ENCODE results near the gene MEFV.

MEFV gene

DNA sequence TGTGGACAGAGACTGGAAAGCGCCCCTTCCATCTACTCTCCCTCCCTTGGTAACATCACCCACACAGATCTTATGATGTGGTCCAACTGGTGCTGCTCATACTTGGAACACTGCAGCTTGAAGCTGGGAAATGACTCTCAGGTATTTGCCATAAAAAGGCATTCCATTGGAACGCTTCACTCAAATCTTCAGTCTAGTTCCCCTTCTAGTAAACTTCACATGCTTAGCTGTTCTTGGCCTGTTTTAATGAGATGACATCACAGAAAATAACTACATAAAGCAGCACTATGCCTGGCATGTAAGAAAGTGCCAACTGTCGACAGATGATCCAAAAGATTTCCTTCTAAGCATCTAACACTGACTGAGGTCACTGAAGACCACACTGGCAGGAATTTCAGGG is 36.2 kb upstream of the MEFV start:
- DNase-seq (ENCODE audit: low read depth): no peak
- TF ChIP-seq, protein P1, sequence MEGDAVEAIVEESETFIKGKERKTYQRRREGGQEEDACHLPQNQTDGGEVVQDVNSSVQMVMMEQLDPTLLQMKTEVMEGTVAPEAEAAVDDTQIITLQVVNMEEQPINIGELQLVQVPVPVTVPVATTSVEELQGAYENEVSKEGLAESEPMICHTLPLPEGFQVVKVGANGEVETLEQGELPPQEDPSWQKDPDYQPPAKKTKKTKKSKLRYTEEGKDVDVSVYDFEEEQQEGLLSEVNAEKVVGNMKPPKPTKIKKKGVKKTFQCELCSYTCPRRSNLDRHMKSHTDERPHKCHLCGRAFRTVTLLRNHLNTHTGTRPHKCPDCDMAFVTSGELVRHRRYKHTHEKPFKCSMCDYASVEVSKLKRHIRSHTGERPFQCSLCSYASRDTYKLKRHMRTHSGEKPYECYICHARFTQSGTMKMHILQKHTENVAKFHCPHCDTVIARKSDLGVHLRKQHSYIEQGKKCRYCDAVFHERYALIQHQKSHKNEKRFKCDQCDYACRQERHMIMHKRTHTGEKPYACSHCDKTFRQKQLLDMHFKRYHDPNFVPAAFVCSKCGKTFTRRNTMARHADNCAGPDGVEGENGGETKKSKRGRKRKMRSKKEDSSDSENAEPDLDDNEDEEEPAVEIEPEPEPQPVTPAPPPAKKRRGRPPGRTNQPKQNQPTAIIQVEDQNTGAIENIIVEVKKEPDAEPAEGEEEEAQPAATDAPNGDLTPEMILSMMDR (IDR thresholded peaks at IDR 0.05; ENCODE audit: low read depth, low read length, missing control alignments): no peak
- no peak overlapping the region for H3K4me3 ChIP-seq (ENCODE audit: low read depth, low read length)

GRCh38 chr16:3289998-3290673 is 33.7 kb upstream of the MEFV start:
- no peak overlapping the region for H3K4me3 ChIP-seq (ENCODE audit: low read depth, low read length)
- TF ChIP-seq, protein P1 (IDR thresholded peaks at IDR 0.05; ENCODE audit: low read depth, low read length, missing control alignments): no peak
- DNase-seq (ENCODE audit: low read depth): no peak

GRCh38 chr16:3285131-3285530 is 28.7 kb upstream of the MEFV start:
- no peak overlapping the region for H3K4me3 ChIP-seq (ENCODE audit: low read depth, low read length)
- no peak for DNase-seq (ENCODE audit: low read depth)
- TF ChIP-seq, protein P1 (IDR thresholded peaks at IDR 0.05; ENCODE audit: low read depth, low read length, missing control alignments): no peak

DNA sequence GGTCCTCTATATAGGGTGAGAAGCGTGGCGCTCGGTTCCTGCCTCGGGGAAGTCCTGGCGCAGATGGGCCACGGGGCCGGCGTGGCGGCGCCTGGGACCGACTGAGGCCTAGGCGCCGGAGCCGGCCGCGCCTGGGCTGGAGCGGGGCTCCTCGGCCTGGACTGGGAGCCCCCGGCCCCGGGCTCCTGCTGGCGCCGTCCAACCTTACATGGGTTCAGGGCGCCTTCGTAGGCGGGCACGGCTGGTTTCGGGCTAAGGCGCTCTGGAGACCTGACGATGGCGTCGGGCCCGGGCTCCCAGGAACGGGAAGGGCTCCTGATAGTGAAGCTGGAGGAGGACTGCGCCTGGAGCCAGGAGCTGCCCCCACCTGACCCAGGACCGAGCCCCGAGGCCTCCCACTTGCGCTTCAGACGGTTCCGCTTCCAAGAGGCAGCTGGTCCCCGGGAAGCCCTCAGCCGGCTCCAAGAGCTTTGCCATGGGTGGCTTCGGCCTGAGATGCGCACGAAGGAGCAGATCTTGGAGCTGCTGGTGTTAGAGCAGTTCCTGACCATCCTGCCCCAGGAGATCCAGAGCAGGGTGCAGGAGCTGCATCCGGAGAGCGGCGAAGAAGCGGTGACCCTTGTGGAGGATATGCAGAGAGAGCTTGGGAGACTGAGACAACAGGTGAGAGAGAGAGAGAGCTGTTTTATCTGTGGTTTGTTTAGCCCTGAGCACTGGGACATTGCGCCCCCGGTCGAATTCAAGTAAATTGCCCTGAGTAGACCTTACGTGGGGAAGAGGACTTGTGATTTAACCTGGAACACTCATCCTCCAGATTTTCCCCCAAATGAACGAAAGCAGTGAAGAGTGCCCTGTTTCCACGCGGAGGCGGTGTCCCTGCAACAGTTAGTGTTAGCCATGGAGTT is 27.4 kb upstream of the MEFV start:
- peak overlapping the region; percentile 95 for H3K4me3 ChIP-seq (ENCODE audit: low read depth, low read length)
- TF ChIP-seq, protein P1 (IDR thresholded peaks at IDR 0.05; ENCODE audit: low read depth, low read length, missing control alignments): no peak
- DNase-seq (ENCODE audit: low read depth): no peak

DNA sequence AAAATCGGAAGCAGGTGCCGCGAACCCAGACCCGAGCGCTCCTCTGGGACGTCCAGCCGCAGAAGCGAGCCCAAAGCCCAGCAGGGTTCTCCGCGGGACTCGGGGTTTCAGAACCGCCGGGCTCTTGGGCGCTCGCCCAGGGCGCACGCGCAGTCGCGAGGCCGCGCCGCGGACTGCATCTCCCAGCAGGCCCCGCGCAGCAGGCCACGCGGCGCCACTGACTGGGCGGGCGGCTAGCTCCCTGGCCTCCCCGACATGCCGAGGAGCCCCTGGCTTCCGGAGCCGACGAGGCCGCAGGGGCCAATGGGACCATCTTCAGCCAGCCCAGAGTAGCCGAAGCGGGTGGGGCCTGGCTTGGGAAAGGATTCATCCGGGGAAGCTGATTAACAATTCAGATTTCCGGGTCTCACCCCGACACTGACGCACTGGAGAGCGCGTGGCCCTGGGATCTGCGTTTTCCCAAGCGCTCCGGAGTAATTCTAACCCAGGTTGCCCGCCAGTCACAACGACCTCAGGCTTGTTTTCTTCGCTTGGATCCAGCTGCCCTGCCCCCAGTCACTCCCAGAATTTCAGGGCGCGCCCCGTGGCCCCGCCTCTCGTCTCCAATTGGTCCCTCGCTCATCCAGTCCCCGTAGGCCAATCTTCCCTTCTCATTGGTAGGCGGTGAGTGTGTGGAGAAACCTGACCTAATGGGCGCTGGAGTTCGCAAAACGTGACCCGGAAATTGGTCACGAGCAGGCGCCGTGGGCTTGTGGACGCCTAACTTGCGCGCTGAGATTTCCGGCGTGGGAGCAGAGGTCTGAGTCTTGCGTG is 26.5 kb upstream of the MEFV start, which contains the start of gene ZNF263:
ZNF263 (plus strand) TSS at position 762 of the 813 bp plus-strand sequence. CDS start 328 bp downstream, outside the sequence.
- DNase-seq (ENCODE audit: low read depth): peak; percentile 96
- peak within 1 kb of the TSS; percentile 95 for H3K4me3 ChIP-seq (ENCODE audit: low read depth, low read length)
- TF ChIP-seq, protein P1 (IDR thresholded peaks at IDR 0.05; ENCODE audit: low read depth, low read length, missing control alignments): no peak

- TF ChIP-seq, protein P1 (IDR thresholded peaks at IDR 0.05; ENCODE audit: low read depth, low read length, missing control alignments): no peak
- H3K4me3 ChIP-seq (ENCODE audit: low read depth, low read length): peak overlapping the region; percentile 95
- DNase-seq (ENCODE audit: low read depth): no peak
These were observed 25.8 kb upstream of the MEFV start for GRCh38 chr16:3282103-3282729.
